Measurements from ENCODE around the gene TMPRSS11D. TPM values are rescaled to one million over a fixed set of nuclear protein-coding genes. Genes with fewer than 3 reads are reported as not detected.

Gene TMPRSS11D
- total RNA-seq, 1 experiment from 2014 or later: not detected

- H3K27me3 ChIP-seq (replicated peaks; ENCODE audit: insufficient read depth, low read depth, low read length, poor library complexity): no peaks in the 10 kb centered on the region
- H3K4me1 ChIP-seq (ENCODE audit: insufficient read depth, low read length, poor library complexity, severe bottlenecking): no peaks in the 10 kb centered on the region
- no peak overlapping the region for H3K27ac ChIP-seq (ENCODE audit: low read depth, low read length, poor library complexity, severe bottlenecking)
- no peaks in the 10 kb centered on the region for H3K36me3 ChIP-seq (ENCODE audit: insufficient read depth, low read length, poor library complexity, severe bottlenecking)
- ChIA-PET POLR2A (ENCODE audit: low non-redundant PET) (no interaction called here), CTCF (no interaction called here)
- intact Hi-C loops (cut with micrococcal nuclease; ENCODE audit: unreplicated experiment): loop anchor here (5.0 kb wide), 2 partner anchors 37 to 302 kb away; no protein-coding TSS in a partner anchor
- no peaks in the 10 kb centered on the region for H3K9me3 ChIP-seq (ENCODE audit: low read depth, low read length, poor library complexity, severe bottlenecking)
- no TSS peak for BruUV-seq (replicated peaks)
- TF ChIP-seq CTCF (conservative IDR thresholded peaks at IDR 0.05; ENCODE audit: low read depth, low read length): no peak
- no peak for TF ChIP-seq EZH2 (IDR thresholded peaks at IDR 0.05; ENCODE audit: borderline replicate concordance, low read depth, low read length, poor library complexity, severe bottlenecking)
- no peak for DNase-seq (ENCODE audit: low spot score)
- H3K4me3 ChIP-seq (ENCODE audit: low read depth, low read length, poor library complexity, severe bottlenecking): no peak overlapping the region
Measured at GRCh38 chr4:67874986-67875385, 8.8 kb downstream of the TMPRSS11D start.

- no peaks in the 10 kb centered on the region for H3K27me3 ChIP-seq (replicated peaks; ENCODE audit: insufficient read depth, low read depth, low read length, poor library complexity)
- DNase-seq (ENCODE audit: low spot score): no peak
- TF ChIP-seq EZH2 (IDR thresholded peaks at IDR 0.05; ENCODE audit: borderline replicate concordance, low read depth, low read length, poor library complexity, severe bottlenecking) (no peak), CTCF (conservative IDR thresholded peaks at IDR 0.05; ENCODE audit: low read depth, low read length) (no peak)
- H3K4me1 ChIP-seq (ENCODE audit: insufficient read depth, low read length, poor library complexity, severe bottlenecking): no peaks in the 10 kb centered on the region
- CTCF ChIA-PET: no interaction called here
- H3K27ac ChIP-seq (ENCODE audit: low read depth, low read length, poor library complexity, severe bottlenecking): no peak overlapping the region
- H3K4me3 ChIP-seq (ENCODE audit: low read depth, low read length, poor library complexity, severe bottlenecking): no peak overlapping the region
- no peaks in the 10 kb centered on the region for H3K36me3 ChIP-seq (ENCODE audit: insufficient read depth, low read length, poor library complexity, severe bottlenecking)
- H3K9me3 ChIP-seq (ENCODE audit: low read depth, low read length, poor library complexity, severe bottlenecking): no peaks in the 10 kb centered on the region
- POLR2A ChIA-PET (ENCODE audit: low non-redundant PET): no interaction called here
- no TSS peak for BruUV-seq (replicated peaks)
- intact Hi-C loops (cut with micrococcal nuclease; ENCODE audit: unreplicated experiment): loop anchor here (5.0 kb wide), 2 partner anchors 39 to 304 kb away; no protein-coding TSS in a partner anchor
Measured at GRCh38 chr4:67873116-67873515, 10.7 kb downstream of the TMPRSS11D start.

- no peaks in the 10 kb centered on the region for H3K9me3 ChIP-seq (ENCODE audit: low read depth, low read length, poor library complexity, severe bottlenecking)
Measured at GRCh38 chr4:67871867-67872266, 11.9 kb downstream of the TMPRSS11D start.

More at GRCh38 chr4:67871867-67872266, 11.9 kb downstream of the TMPRSS11D start:
- CTCF ChIA-PET: no interaction called here
- Histone ChIP-seq H3K36me3 (ENCODE audit: insufficient read depth, low read length, poor library complexity, severe bottlenecking) (no peaks in the 10 kb centered on the region), H3K27ac (ENCODE audit: low read depth, low read length, poor library complexity, severe bottlenecking) (no peak overlapping the region), H3K4me3 (ENCODE audit: low read depth, low read length, poor library complexity, severe bottlenecking) (no peak overlapping the region), H3K4me1 (ENCODE audit: insufficient read depth, low read length, poor library complexity, severe bottlenecking) (no peaks in the 10 kb centered on the region), H3K27me3 (replicated peaks; ENCODE audit: insufficient read depth, low read depth, low read length, poor library complexity) (no peaks in the 10 kb centered on the region)
- peak; percentile 44 for TF ChIP-seq CTCF (conservative IDR thresholded peaks at IDR 0.05; ENCODE audit: low read depth, low read length)
- TF ChIP-seq EZH2 (IDR thresholded peaks at IDR 0.05; ENCODE audit: borderline replicate concordance, low read depth, low read length, poor library complexity, severe bottlenecking): no peak
- peak; percentile 20 for DNase-seq (ENCODE audit: low spot score)
- intact Hi-C loops (cut with micrococcal nuclease; ENCODE audit: unreplicated experiment): loop anchor here (5.0 kb wide), 2 partner anchors 40 to 305 kb away; no protein-coding TSS in a partner anchor
- POLR2A ChIA-PET (ENCODE audit: low non-redundant PET): no interaction called here
- BruUV-seq (replicated peaks): no TSS peak

All from A673 (cell line).